A172 (cell line): ENCODE measurements around the gene MYH9. TPM values are rescaled to one million over a fixed set of nuclear protein-coding genes. Genes with fewer than 3 reads are reported as not detected.
"Not testable (repeated sequence)": the region's sequence is repeated elsewhere in the genome, so short reads cannot be mapped to it uniquely, and the experiment has no call there.

Source experiments
- DNase-seq: peaks from one replicate; pipeline ENCODE4 v3.0.0-alpha.2; 2015; ENCODE audit warnings: low spot score
- total RNA-seq: library from RNA; depleted of rRNA; stranded (reverse); fragments of >200 nt; shearing (Covaris generic); gene quantifications from 2 replicates; pipeline ENCODE4 v1.2.3, GENCODE V29; 2014; rRNA removed

Gene MYH9
- total RNA-seq, result 180 and 245 TPM in 2 replicates

- DNase-seq, result peak; percentile 95
These were observed at the start of gene MYH9 for GRCh38 chr22:36387959-36388726. TSS of gene MYH9 (minus strand) at chr22:36387967. CDS start at chr22:36349236, 38,731 bp downstream.

- DNase-seq, result no peak
These were observed 48.0 kb upstream of the MYH9 start for GRCh38 chr22:36435516-36436415.

GRCh38 chr22:36433318-36434231, 45.8 kb upstream of the MYH9 start:
- DNase-seq, result no peak

GRCh38 chr22:36432592-36433317, 45.0 kb upstream of the MYH9 start:
- no peak for DNase-seq

- DNase-seq, result no peak
These were observed 44.2 kb upstream of the MYH9 start for GRCh38 chr22:36431977-36432376.

- peak; percentile 57 for DNase-seq
These were observed 43.1 kb upstream of the MYH9 start for GRCh38 chr22:36430863-36431262.

- DNase-seq, result not testable (repeated sequence)
These were observed 40.2 kb upstream of the MYH9 start for GRCh38 chr22:36427952-36428351.

- DNase-seq, result no peak
These were observed 38.3 kb upstream of the MYH9 start for GRCh38 chr22:36425977-36426523.

- no peak for DNase-seq
These were observed 37.3 kb upstream of the MYH9 start for GRCh38 chr22:36424901-36425579.

- not testable (repeated sequence) for DNase-seq
These were observed 36.7 kb upstream of the MYH9 start for GRCh38 chr22:36424466-36424865.

GRCh38 chr22:36423461-36424404, 36.0 kb upstream of the MYH9 start:
- DNase-seq, result no peak

GRCh38 chr22:36422287-36423014, 34.7 kb upstream of the MYH9 start:
- no peak for DNase-seq

- no peak for DNase-seq
These were observed 32.4 kb upstream of the MYH9 start for GRCh38 chr22:36419912-36420882.

GRCh38 chr22:36419177-36419911, 31.6 kb upstream of the MYH9 start:
- no peak for DNase-seq

GRCh38 chr22:36417281-36417686, 29.5 kb upstream of the MYH9 start:
- DNase-seq, result peak; percentile 69
